Keratinocyte (primary cell): ENCODE results near the gene GXYLT2. TPM values are rescaled to one million over a fixed set of nuclear protein-coding genes. Genes with fewer than 3 reads are reported as not detected.

Experiments used
- DNase-seq: peaks from one replicate; pipeline ENCODE4 v3.0.0-alpha.2; 2011; ENCODE audit warnings: low read depth, missing footprints, low spot score
- FAIRE-seq: peaks from 2 replicates; lab custom pipeline; 2011; peaks lifted over from hg19 to GRCh38; lab: Jason Lieb, UNC
- H2AFZ ChIP-seq: 2 replicates; pipeline ENCODE4 v1.6.0; 2012; ENCODE audit warnings: low read length, control low read depth, inconsistent platforms; ENCODE audit not compliant: control insufficient read depth
- H3K27ac ChIP-seq: 2 replicates; pipeline ENCODE4 v1.5.1; 2011; ENCODE audit warnings: low read length; ENCODE audit not compliant: control insufficient read depth, insufficient read depth
- H3K27me3 ChIP-seq: 3 replicates; pipeline ENCODE4 v1.6.0; 2011; ENCODE audit warnings: low read length; ENCODE audit not compliant: control insufficient read depth, insufficient read depth; ENCODE audit errors: extremely low read depth
- H3K36me3 ChIP-seq, 2 experiments: 2 replicates in 1 of 2; 3 replicates in 1 of 2; pipeline ENCODE4 v1.5.1; 2011; ENCODE audit warnings: low read length in 2 of 2, mild to moderate bottlenecking in 1 of 2; ENCODE audit not compliant: control insufficient read depth in 2 of 2, insufficient read depth in 2 of 2; ENCODE audit errors: extremely low read depth in 1 of 2
- H3K4me1 ChIP-seq: 3 replicates; pipeline ENCODE4 v1.5.1; 2011; ENCODE audit warnings: low read length; ENCODE audit not compliant: control insufficient read depth, insufficient read depth; ENCODE audit errors: extremely low read depth
- H3K4me2 ChIP-seq: 3 replicates; pipeline ENCODE4 v1.6.0; 2011; ENCODE audit warnings: low read depth, low read length; ENCODE audit not compliant: control insufficient read depth, insufficient read depth; ENCODE audit errors: extremely low read depth
- H3K4me3 ChIP-seq, 3 experiments: fragments of 200-600 bp in 1 of 3; sonication (generic) in 1 of 3; 2 replicates in 2 of 3; 3 replicates in 1 of 3; pipeline ENCODE4 v1.5.1; 2011 to 2016; ENCODE audit warnings: low read length in 3 of 3, mild to moderate bottlenecking in 3 of 3, control low read depth in 2 of 3, inconsistent platforms in 1 of 3, low read depth in 1 of 3, mixed read lengths in 1 of 3, mixed run types in 1 of 3, moderate library complexity in 1 of 3; ENCODE audit not compliant: control insufficient read depth in 2 of 3, insufficient read depth in 2 of 3; ENCODE audit errors: extremely low read depth in 1 of 3
- H3K79me2 ChIP-seq: 2 replicates; pipeline ENCODE4 v1.6.0; 2012; ENCODE audit warnings: low read length; ENCODE audit not compliant: control insufficient read depth, insufficient read depth
- H3K9ac ChIP-seq: 3 replicates; pipeline ENCODE4 v1.6.0; 2011; ENCODE audit warnings: low read length; ENCODE audit not compliant: control insufficient read depth, insufficient read depth; ENCODE audit errors: extremely low read depth
- H3K9me1 ChIP-seq: 3 replicates; pipeline ENCODE4 v1.6.0; 2011; ENCODE audit warnings: low read length; ENCODE audit not compliant: control insufficient read depth, insufficient read depth; ENCODE audit errors: extremely low read depth
- H3K9me3 ChIP-seq: 2 replicates; pipeline ENCODE4 v1.5.1; 2012; ENCODE audit warnings: low read depth, low read length; ENCODE audit not compliant: control insufficient read depth
- H4K20me1 ChIP-seq: 3 replicates; pipeline ENCODE4 v1.6.0; 2011; ENCODE audit warnings: low read length; ENCODE audit not compliant: control insufficient read depth, insufficient read depth; ENCODE audit errors: extremely low read depth
- CTCF ChIP-seq, 3 experiments: IDR thresholded peaks in 1 of 3; conservative IDR thresholded peaks in 1 of 3; optimal IDR thresholded peaks in 1 of 3; 2 replicates in 2 of 3; 3 replicates in 1 of 3; pipeline versions ENCODE3 to v1.5.1; 2011; ENCODE audit warnings: low read length in 3 of 3, mild to moderate bottlenecking in 3 of 3, moderate library complexity in 2 of 3, control low read depth in 1 of 3, inconsistent platforms in 1 of 3; ENCODE audit not compliant: insufficient read depth in 2 of 3; ENCODE audit errors: extremely low read depth in 1 of 3
- EZH2 ChIP-seq: IDR thresholded peaks from one replicate; pipeline ENCODE4 v1.6.1; 2012; ENCODE audit warnings: inconsistent platforms, mild to moderate bottlenecking, low read length, moderate library complexity
- dilution Hi-C: fragments of 300-500 bp; cut with MboI; formaldehyde crosslinking; loops from one replicate; pipeline ENCODE4 v1.7.0; 2020; ENCODE audit warnings: low sequenced_read_pairs; ENCODE audit not compliant: extremely low pct_ligation_motif_present
- polyA plus RNA-seq, 5 experiments: library from polyadenylated mRNA; depleted of rRNA in 3 of 5; stranded (reverse) in 3 of 5; stranded (forward) in 1 of 5; unstranded in 1 of 5; fragments of >200 nt; gene quantifications; 1 replicate in 1 of 5; 2 replicates in 3 of 5; 3 replicates in 1 of 5; pipeline versions ENCODE4 v1.2.1 to v1.2.3, GENCODE V29; 2011 to 2012; ENCODE audit warnings: missing spikeins in 2 of 5, low read depth in 1 of 5, low replicate concordance in 1 of 5

GXYLT2 gene
- polyA plus RNA-seq, 1 donor (not counting 4 experiments of a cell fraction or from before 2014, with no cell fraction given) = 1.4 TPM

- Histone ChIP-seq H3K9me3 (no peaks in the 10 kb centered on the region), H3K36me3 (no peaks in the 10 kb centered on the region), H3K79me2 (no peaks in the 10 kb centered on the region), H2AFZ (no peak overlapping the region), H3K9ac (no peak overlapping the region), H3K4me2 (no peak overlapping the region), H3K9me1 (no peaks in the 10 kb centered on the region), H3K27ac (no peak overlapping the region), H3K27me3 (no peaks in the 10 kb centered on the region), H4K20me1 (no peaks in the 10 kb centered on the region), H3K4me1 (no peaks in the 10 kb centered on the region), H3K4me3 (no peak overlapping the region)
- FAIRE-seq (no peak), DNase-seq (no peak)
- TF ChIP-seq EZH2 (no peak), CTCF (optimal IDR thresholded peaks at IDR 0.05 in 1 of 3, IDR thresholded peaks at IDR 0.05 in 1 of 3, conservative IDR thresholded peaks at IDR 0.05 in 1 of 3; ENCODE audit: extremely low read depth in 1 of 3, insufficient read depth in 2 of 3, low read length in 3 of 3) (no peak)
- dilution Hi-C loops = no loop called here
Measured at GRCh38 chr3:72990701-72991395, 103.0 kb downstream of the GXYLT2 start.

- no peak for TF ChIP-seq EZH2
- TF ChIP-seq CTCF (optimal IDR thresholded peaks at IDR 0.05 in 1 of 3, IDR thresholded peaks at IDR 0.05 in 1 of 3, conservative IDR thresholded peaks at IDR 0.05 in 1 of 3; ENCODE audit: extremely low read depth in 1 of 3, insufficient read depth in 2 of 3, low read length in 3 of 3) = no peak
- Histone ChIP-seq H3K27ac (no peak overlapping the region), H3K4me1 (no peaks in the 10 kb centered on the region), H3K36me3 (no peaks in the 10 kb centered on the region), H3K4me3 (no peak overlapping the region), H3K27me3 (no peaks in the 10 kb centered on the region), H3K9me1 (no peaks in the 10 kb centered on the region), H3K4me2 (no peak overlapping the region), H3K79me2 (no peaks in the 10 kb centered on the region), H2AFZ (no peak overlapping the region), H3K9me3 (no peaks in the 10 kb centered on the region), H4K20me1 (no peaks in the 10 kb centered on the region), H3K9ac (no peak overlapping the region)
- dilution Hi-C loops = no loop called here
- no peak for DNase-seq
- no peak for FAIRE-seq
Measured at GRCh38 chr3:72991522-72991921, 103.7 kb downstream of the GXYLT2 start.
